IMR-90 (cell line): Measurements from ENCODE around the gene RBM7.

Experiments used
- CEBPB ChIP-seq: IDR thresholded peaks from 2 replicates; pipeline ENCODE4 v1.6.1; 2012; ENCODE audit warnings: low read depth, low read length, improper control_type of control experiment
- CTCF ChIP-seq: conservative IDR thresholded peaks from 2 replicates; pipeline ENCODE4 v1.5.1; 2012; ENCODE audit warnings: mild to moderate bottlenecking, low read depth, low read length, improper control_type of control experiment
- ELK1 ChIP-seq: fragments of 150-350 bp; IDR thresholded peaks from 2 replicates; pipeline ENCODE4 v1.6.1; 2016; ENCODE audit warnings: low read depth, mild to moderate bottlenecking, low read length, moderate library complexity, borderline replicate concordance
- MAZ ChIP-seq: IDR thresholded peaks from 2 replicates; pipeline ENCODE4 v1.6.1; 2012; ENCODE audit warnings: low read depth, mild to moderate bottlenecking, low read length, improper control_type of control experiment, moderate library complexity, borderline replicate concordance
- NFE2L2 ChIP-seq: fragments of 150-350 bp; IDR thresholded peaks from 2 replicates; pipeline ENCODE4 v1.6.1; 2016; ENCODE audit warnings: low read depth, mild to moderate bottlenecking, low read length
- POLR2A ChIP-seq: IDR thresholded peaks from 2 replicates; pipeline ENCODE4 v1.6.1; 2012; ENCODE audit warnings: mild to moderate bottlenecking, low read depth, low read length
- RCOR1 ChIP-seq: IDR thresholded peaks from 2 replicates; pipeline ENCODE4 v1.6.1; 2012; ENCODE audit warnings: mild to moderate bottlenecking, low read length, improper control_type of control experiment; ENCODE audit not compliant: insufficient replicate concordance
- RFX5 ChIP-seq: IDR thresholded peaks from 2 replicates; pipeline ENCODE4 v1.8.0; 2012; ENCODE audit warnings: low read depth, mild to moderate bottlenecking, low read length, moderate library complexity

GRCh38 chr11:114362326-114362725 lies 38.1 kb upstream of the RBM7 start:
- TF ChIP-seq CTCF, result no peak
- TF ChIP-seq ELK1, result no peak
- no peak for TF ChIP-seq MAZ
- TF ChIP-seq NFE2L2, result no peak
- TF ChIP-seq RFX5, result no peak
- no peak for TF ChIP-seq CEBPB
- TF ChIP-seq POLR2A, result no peak
- no peak for TF ChIP-seq RCOR1
